ENCODE data around the gene LATS2.
"Not testable (repeated sequence)": the region's sequence is repeated elsewhere in the genome, so short reads cannot be mapped to it uniquely, and the experiment has no call there.

DNA sequence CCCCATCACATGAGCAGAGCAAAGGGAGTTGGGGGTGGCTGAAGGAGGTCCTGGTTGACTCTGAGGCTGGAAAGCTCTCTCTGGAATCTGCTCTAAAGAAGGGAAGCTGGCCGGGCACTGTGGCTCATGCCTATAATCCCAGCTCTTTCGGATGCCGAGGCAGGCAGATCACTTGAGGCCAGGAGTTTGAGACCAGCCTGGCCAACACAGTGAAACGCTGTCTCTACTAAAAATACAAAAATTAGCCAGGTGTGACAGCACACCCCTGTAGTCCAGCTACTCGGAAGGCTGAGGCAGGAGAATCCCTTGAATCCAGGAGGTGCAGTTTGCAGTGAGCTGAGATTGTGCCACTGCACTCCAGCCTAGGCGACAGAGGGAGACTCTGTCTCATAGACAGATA, 11.7 kb downstream of the LATS2 start:
- not testable (repeated sequence) for TF ChIP-seq EP300, CTCF, POLR2A (IDR thresholded peaks at IDR 0.05)

All from ovary (tissue), 3 donors.